ENCODE data around the gene KRT72.

Gene KRT72

DNA sequence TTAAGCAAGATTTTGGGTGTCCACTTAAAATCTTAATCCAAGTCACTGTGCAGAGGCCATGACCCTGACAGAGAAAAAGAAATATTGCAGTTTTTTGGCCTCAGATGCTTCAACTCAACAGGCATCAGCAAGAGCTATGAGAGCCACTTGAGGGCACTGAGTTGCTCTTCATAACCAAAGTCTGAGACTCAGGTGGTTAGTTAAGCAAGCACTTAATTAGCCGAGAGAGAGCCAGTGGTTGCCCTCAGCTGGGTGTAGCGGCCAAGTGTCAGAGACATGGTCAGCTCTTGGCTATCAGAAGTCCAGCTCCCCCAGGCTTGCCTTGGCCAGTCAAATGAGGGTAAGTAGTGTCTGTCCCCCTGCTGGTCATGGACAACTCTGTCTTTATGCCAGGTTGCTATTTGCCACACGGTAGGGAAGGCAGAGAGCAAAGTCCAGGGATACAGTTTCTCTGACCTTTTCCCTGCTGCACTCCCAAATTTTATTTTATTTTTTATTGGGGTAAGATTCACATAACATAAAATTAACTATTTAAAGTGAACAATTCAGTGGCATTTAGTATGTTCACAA lies 39.3 kb downstream of the KRT72 start:
- peak; percentile 42 for DNase-seq
- in situ Hi-C loops (cut with HindIII; ENCODE audit: low pct_ligation_motif_present, low pct_unique_long_range_greater_than_20kb, low sequenced_read_pairs): no loop called here

DNA sequence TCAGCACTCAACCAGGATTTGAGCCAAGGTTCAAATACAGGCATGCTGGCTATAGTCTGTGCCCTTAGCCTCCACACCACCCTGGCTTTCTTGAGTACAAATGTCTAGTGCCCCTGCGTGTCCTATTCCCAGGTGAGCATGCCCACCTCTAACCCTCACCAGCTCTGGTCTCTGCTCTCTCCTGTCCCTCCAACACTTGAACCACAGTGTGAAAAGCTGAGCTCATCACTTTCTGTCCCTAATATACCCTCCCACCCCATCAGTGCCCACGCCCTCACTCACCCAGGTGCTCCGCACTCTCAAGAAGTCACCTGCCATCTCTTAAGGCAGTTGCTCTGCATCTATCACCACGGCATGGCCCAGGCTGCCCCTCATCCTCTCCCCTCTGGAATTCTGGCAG lies 41.3 kb downstream of the KRT72 start:
- no peak for DNase-seq
- in situ Hi-C loops (cut with HindIII; ENCODE audit: low pct_ligation_motif_present, low pct_unique_long_range_greater_than_20kb, low sequenced_read_pairs): no loop called here

DNA sequence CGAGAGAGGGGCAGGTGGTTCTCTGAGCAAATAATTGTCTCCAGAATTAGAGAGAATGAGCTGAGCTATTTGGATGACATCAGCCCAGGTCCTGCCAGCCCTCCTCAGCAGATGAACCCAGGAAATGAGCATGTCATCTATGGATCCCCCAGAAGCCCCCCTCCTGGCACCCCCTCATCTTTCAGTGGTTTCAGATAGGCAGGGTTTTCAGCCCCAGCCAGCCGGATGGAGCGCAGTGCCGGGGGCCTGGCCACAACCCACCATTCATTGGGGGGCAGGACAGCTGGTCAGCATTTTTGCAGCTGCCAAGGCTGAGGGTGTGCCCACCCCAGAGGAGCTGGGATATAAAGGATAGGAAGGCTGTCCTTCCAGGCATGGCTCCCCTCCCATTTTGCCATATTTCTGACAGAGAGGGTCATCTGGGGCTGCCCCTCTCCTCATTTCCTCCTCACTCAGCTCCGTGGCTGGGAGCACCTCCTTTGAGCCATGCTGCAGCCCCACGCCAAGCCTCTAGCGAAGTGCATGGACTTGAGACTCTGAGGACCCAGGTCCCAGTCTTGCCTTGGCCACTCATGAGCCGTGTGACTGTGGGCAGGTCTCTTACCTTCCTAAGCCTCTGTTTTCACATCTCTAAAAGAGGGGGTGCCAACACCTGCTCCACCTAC lies 42.4 kb downstream of the KRT72 start:
- DNase-seq: no peak
- in situ Hi-C loops (cut with HindIII; ENCODE audit: low pct_ligation_motif_present, low pct_unique_long_range_greater_than_20kb, low sequenced_read_pairs): no loop called here

DNA sequence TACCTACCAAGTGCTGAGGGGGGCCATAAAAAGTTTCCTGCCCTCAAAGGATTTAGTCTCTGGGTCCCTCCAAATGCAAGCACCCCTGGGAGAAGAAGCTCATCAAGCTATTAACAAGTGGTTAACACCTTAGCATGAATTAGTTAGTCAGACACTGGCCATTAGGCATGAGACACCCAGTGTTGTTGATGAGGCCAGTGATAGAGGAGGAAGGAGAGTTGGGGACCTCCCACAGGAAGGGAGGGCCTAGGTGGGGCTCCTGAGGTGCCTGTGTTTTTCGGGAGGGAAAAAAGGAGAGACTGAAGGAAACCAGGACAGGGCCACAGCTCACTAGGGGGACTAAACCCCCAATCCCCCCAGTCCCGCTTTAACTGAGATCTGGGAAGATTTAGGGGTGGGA lies 43.8 kb downstream of the KRT72 start:
- in situ Hi-C loops (cut with HindIII; ENCODE audit: low pct_ligation_motif_present, low pct_unique_long_range_greater_than_20kb, low sequenced_read_pairs): no loop called here
- no peak for DNase-seq

DNA sequence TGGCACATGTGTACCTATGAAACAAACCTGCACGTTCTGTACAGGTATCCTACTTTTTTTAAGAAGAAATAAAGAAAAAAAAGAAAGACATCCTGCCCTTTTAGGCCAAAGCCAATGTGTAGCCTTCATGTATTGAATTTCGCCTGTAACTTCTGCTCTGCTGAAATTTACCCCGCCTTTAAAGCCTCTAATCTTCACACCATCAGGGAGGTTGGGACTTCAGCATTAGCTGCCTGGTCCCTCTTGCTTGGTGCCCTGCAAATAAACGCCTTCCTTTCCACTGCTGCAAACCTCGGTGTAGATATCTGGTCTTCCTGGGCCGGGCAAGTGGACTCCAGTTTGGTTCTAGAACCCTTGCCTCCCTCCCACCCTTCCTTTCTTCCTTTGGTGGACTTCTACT lies 45.7 kb downstream of the KRT72 start:
- in situ Hi-C loops (cut with HindIII; ENCODE audit: low pct_ligation_motif_present, low pct_unique_long_range_greater_than_20kb, low sequenced_read_pairs): no loop called here
- no peak for DNase-seq

DNA sequence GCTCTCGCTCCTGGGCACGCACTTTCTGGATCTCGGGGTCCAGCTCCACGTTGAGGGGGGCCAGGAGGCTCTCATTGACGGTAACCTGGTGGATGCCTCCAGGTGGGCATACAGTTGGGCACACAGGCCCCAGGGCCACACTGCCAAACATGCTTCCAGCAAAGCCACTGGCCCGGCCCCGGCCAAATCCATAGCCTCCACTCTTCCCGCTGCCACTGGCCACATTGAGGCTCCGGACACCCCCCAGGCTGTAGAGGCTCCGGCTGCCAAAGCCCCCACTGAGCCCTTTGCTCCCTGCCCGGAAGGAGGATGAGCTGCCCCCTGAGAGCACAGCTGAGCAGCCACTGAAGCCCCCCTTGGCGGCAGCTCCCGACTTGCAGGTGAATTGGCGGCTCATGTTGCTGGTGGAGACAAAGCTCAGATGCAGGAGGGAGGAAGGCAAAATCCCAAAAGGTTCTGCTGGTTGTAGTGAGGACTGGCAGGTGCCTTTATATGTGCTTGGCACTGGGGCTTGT lies 48.5 kb downstream of the KRT72 start, which contains the start of gene KRT71:
Gene KRT71, minus strand, starts transcription at position 465 of the 515 bp plus-strand sequence. Its CDS starts 68 bp downstream, at position 397.
- DNase-seq: no peak
- in situ Hi-C loops (cut with HindIII; ENCODE audit: low pct_ligation_motif_present, low pct_unique_long_range_greater_than_20kb, low sequenced_read_pairs): no loop called here

DNA sequence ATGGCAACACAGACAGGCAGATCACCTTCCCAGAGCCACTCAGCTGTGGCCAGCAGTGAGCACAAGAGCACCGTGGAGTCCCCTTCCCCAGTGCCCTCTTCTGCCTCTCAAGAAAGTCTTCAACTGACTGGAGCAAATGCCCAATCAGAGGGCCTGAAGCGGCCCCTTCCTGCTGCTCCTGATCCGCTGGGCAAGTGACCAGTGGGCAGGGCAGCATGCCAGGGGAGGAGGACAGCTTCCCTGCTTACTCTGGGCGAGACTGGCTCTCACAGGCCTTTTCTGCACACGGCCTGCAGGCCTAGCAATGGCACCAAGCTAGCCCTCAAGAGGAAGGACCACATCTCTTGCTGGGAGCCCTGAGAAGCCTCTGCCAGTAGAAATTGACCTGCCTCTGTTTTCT lies 49.2 kb downstream of the KRT72 start:
- no peak for DNase-seq
- in situ Hi-C loops (cut with HindIII; ENCODE audit: low pct_ligation_motif_present, low pct_unique_long_range_greater_than_20kb, low sequenced_read_pairs): no loop called here

DNA sequence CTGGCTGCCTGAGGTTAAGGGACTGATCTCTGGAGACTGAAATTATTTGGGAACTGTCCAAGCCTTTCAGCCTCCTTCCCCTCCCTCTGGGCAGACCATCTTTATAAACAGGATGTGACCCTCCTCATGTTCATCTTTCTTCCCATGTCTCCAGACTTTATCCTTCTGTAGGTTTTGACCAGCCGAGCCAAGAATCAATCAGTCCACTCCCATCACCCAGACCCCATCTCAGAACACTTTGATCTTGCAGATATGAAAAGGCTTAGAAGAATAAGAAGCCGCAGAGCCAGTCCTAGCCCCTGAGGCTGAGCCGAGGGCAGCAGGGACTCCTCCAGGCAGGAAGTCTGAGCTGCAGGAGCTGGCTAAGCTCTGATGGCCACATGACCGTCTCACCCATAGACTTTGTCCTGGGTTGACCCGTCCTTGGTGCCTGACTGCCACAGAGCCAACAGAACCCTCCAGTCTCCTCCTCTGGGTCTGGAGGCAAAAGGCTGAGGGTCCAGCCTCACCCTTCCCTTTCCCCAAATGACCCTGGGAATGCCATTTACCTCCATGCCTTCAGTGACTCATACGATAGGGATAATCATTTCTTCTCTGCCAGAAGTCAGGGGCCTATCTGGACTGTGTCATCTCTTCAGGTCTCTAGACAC lies 49.9 kb downstream of the KRT72 start:
- no peak for DNase-seq
- in situ Hi-C loops (cut with HindIII; ENCODE audit: low pct_ligation_motif_present, low pct_unique_long_range_greater_than_20kb, low sequenced_read_pairs): no loop called here

DNA sequence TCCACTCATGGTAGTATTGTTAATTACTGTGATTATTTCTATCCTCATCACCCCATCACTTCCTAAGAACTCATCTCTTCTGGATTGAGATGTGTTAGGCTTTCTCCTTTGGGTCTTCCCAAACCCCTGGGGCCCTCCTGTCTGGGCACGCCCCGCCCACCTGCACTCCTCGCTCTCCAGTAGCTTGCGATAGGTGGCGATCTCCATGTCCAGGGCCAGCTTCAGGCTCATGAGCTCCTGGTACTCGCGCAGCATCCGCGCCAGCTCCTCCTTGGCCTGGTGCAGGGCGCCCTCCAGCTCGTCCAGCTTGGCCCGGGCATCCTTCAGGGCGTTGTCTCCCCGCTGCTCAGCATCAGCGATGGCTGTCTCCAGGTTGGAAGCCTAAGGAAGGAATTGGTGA lies 55.1 kb downstream of the KRT72 start:
- no peak for DNase-seq
- in situ Hi-C loops (cut with HindIII; ENCODE audit: low pct_ligation_motif_present, low pct_unique_long_range_greater_than_20kb, low sequenced_read_pairs): no loop called here

DNA sequence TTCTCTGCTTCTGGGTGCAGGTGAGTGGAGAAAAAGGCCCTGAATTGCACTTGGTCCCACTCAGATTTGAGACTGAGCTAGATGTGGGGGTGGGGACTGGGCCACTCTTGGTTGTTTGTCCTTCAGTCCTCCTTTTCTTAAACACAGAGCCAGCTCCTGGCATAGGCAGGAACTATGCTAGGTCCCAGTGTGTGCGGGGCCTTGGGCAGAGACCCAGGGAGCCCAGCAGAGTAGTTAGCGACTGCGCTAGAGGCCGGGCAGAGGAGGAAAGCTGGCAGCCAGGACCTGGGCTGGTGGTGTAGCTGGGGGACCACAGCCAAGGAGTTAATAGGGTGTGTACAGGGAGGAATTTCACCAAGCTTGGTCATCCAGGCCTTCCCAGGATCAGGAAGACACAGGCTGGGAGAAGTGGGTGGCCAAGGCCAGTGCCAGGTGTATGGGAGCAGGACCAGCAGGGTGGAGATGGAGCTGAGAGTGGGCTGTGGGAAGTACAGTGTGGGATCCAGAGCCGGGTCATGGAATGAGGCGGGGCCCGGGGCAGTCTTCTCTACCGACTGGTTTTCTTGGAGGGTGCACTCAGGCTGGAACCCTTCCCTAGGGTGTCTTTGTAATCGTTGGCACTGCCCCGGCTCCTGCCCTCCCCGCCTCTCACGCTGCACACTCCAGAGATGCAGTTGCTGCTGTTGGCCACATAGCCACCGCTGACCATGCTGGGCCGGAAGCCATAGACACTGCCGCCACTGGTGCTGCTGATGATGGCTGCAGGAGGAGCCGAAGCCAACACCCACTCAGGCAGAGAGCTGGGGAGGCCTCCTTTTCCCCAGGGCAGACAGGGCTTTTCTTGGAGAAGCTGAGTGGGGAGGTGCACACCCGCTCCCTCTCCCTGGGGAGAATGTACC lies 57.0 kb downstream of the KRT72 start:
- DNase-seq: no peak
- in situ Hi-C loops (cut with HindIII; ENCODE audit: low pct_ligation_motif_present, low pct_unique_long_range_greater_than_20kb, low sequenced_read_pairs): no loop called here

DNA sequence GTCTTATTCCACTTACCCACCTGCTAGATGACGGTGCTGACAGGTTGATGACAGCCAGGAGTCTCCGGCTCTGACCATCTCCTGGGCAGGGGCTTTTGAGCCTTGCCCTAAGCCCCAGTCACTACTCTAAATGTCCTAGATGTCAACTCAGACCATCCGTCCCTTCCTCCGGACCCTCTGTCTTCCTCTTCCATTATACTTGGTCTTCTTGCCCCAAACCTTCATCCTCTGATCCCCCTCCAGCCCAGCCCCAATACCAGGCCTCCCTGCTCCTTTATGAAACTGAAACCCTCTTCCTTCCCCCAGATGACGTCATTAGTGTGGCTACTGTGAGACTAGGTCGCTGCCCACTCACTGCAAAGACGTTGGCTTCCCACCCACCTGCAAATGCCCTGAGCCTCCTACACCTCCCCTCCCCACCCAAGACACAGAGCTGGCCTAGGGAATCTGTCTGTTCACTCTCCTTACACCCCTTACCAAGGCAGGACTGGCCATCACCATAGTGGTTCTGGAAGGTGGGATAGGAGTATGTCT lies 58.4 kb downstream of the KRT72 start:
- in situ Hi-C loops (cut with HindIII; ENCODE audit: low pct_ligation_motif_present, low pct_unique_long_range_greater_than_20kb, low sequenced_read_pairs): no loop called here
- no peak for DNase-seq

DNA sequence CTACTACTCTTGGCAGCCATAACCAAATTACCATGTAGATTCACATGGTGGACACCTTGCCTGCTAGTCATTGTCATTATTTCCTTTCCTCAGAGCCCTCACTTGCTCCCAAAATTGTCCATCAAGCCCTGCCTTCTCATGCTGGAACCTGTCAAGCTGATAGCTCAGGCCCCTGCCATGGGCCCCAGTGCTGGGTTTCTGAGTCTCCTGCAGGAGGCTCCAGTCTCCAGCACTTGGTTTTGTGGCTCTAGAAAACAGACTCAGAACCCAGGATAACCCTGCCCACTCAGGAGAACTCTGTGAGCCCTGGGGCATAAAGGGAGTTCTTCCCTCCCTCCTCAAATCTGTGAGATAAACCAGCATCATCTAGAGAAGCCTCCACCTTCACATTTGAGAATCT lies 59.1 kb downstream of the KRT72 start:
- in situ Hi-C loops (cut with HindIII; ENCODE audit: low pct_ligation_motif_present, low pct_unique_long_range_greater_than_20kb, low sequenced_read_pairs): no loop called here
- DNase-seq: no peak

DNA sequence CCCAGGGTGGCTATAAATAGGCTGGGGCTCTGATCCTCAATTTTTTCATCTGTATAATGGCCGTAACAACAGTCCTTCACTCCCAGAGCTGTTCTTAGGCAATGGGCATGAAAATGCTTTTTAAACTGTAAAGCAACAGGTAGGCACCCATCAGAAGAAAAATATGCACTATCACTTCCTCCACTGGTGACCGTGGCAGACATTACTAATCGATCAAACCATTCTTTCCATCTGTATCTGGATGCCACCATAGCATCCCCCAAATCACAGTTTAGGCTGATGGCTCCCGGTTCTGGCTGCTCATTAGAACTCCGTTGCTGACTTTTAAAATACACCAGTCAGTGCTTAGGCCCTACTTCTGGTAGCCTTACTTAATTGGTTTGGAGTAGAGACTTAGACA lies 59.6 kb downstream of the KRT72 start:
- in situ Hi-C loops (cut with HindIII; ENCODE audit: low pct_ligation_motif_present, low pct_unique_long_range_greater_than_20kb, low sequenced_read_pairs): no loop called here
- no peak for DNase-seq

DNA sequence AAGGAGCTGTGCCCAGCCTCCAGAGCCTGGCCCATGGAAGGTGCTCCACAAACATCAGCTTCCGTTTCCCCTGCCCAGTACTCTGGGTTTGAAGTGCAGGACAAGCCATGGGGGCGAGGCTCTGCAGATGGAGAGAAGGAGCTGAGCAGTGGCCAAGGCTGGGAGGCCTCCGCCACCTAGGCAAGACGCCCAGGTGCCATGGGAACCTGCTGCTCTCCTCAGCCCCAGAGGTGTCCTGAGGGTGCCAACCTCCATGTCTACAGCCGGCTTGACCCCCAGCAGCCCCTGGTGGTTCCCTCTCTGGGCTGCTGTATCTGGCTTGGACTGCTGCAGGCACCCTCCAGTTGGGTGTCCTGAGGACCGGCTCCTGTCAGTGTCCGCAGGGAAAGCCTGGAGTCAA lies 60.7 kb downstream of the KRT72 start:
- no peak for DNase-seq
- in situ Hi-C loops (cut with HindIII; ENCODE audit: low pct_ligation_motif_present, low pct_unique_long_range_greater_than_20kb, low sequenced_read_pairs): no loop called here

DNA sequence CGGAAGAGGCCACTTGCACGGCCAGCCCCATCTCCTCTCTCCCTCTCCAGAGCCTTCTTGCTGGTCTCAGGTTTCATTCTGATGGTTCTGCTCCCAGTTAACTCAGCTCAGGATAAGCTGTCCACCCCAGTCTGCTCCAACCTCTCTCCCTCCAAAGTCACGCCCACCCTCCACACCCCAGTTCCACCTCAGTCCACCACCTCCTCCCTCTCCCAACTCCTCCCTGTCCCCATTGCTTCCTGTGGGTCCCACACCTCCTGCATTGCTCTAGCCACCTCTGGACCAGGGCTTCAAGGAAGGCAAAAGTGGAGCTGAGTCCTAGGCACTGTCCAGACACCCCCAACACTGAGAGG lies 61.5 kb downstream of the KRT72 start:
- DNase-seq: no peak
- in situ Hi-C loops (cut with HindIII; ENCODE audit: low pct_ligation_motif_present, low pct_unique_long_range_greater_than_20kb, low sequenced_read_pairs): no loop called here

DNA sequence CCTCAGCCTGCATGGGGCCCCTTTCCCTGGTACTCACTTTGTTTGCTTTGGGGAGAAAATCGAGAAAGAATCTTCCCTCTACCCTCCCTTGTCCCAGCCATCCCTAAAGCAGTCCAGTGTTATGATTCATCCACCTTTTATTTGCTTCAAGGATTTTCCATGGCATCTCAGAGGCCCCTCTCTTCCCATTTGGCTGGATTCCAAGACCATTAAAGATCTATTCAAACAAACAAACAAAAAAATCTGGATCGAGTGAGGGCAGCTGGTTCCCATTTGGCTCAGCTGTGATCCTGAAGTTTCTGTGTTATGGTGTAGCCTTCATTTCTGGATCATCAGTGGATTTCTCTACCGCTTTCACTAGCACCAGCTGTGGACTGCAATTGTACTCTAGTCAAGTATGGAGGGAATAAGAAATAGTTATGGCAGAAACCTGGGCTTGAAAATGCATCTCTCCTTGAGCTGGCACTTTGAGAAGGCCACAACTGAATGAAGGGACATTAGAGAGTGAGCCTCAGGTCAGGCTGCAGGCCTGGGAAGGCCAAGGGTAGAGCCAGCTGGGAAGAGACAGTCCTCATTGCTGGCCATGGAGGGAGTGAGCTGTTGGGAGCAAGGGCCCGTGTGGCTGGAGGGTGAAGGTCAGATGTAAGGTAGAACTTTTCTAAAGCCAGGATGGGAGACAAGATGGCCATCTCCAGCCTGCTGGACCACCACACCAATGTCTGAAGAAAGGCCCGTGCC lies 62.0 kb downstream of the KRT72 start:
- no peak for DNase-seq
- in situ Hi-C loops (cut with HindIII; ENCODE audit: low pct_ligation_motif_present, low pct_unique_long_range_greater_than_20kb, low sequenced_read_pairs): no loop called here

DNA sequence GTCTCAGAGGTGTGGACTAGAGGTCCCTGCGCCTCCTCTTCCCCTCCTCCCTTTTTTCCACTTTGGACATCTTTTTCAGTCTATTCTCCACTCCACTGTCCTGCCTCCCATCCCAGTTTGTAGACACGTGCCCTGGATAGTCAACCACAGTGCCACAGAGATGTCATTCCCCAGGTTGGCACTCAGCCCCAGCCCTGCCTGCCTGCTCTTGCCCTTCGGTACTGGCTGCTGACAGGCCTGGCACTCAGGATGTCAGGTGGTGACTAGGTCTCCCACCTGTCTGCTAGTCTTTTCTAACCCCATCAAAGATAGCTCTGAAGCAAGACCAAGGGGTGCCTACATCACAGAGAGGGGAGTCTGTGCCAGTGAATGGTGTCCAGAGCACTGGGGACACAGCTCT lies 64.2 kb downstream of the KRT72 start:
- in situ Hi-C loops (cut with HindIII; ENCODE audit: low pct_ligation_motif_present, low pct_unique_long_range_greater_than_20kb, low sequenced_read_pairs): no loop called here
- no peak for DNase-seq
